GM12875 (cell line): Measurements from ENCODE around the gene ICAM1.

Source experiments
- H3K4me3 ChIP-seq: one replicate; pipeline ENCODE4 v1.5.1; 2011; ENCODE audit warnings: low read depth, low read length, control low read depth
- TF ChIP-seq, protein P1 (sequence below): IDR thresholded peaks from 2 replicates; pipeline ENCODE4 v1.5.1; 2011; ENCODE audit warnings: low read depth, mild to moderate bottlenecking, control low read depth, inconsistent platforms, low read length, moderate library complexity, borderline replicate concordance; ENCODE audit not compliant: insufficient read depth

ICAM1 gene

DNA sequence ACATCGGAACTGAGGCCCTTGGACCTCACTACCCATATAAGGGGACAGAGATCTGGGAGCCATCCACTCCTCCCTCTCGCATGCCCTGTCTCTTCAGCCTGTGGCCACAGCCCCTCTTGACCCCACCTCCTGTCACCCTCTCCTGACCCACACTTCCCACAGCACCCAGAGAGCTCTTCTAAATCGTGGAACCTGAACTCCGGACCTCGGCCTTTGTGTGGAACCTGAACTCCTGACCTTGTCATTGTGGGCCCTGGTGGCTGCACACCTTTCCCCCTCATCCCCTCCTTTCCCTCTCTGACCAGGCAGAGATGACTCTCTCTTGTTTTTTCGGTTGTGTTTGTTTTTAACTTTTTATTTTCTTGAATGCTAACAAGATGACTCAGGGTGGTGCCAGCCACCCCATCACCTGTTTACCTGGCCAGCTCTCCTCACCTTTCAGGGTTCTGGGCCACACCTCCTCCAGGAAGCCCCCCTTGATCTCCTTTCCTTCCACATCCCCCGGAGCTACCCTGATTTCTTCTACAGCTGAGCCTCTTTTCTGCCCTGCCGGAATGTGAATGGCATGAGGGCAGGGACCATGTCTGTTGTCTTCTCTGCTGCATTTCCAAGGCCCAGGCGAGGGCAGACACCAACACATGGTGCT lies 13.8 kb upstream of the ICAM1 start:
- TF ChIP-seq, protein P1, sequence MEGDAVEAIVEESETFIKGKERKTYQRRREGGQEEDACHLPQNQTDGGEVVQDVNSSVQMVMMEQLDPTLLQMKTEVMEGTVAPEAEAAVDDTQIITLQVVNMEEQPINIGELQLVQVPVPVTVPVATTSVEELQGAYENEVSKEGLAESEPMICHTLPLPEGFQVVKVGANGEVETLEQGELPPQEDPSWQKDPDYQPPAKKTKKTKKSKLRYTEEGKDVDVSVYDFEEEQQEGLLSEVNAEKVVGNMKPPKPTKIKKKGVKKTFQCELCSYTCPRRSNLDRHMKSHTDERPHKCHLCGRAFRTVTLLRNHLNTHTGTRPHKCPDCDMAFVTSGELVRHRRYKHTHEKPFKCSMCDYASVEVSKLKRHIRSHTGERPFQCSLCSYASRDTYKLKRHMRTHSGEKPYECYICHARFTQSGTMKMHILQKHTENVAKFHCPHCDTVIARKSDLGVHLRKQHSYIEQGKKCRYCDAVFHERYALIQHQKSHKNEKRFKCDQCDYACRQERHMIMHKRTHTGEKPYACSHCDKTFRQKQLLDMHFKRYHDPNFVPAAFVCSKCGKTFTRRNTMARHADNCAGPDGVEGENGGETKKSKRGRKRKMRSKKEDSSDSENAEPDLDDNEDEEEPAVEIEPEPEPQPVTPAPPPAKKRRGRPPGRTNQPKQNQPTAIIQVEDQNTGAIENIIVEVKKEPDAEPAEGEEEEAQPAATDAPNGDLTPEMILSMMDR: no peak
- H3K4me3 ChIP-seq: no peak overlapping the region

DNA sequence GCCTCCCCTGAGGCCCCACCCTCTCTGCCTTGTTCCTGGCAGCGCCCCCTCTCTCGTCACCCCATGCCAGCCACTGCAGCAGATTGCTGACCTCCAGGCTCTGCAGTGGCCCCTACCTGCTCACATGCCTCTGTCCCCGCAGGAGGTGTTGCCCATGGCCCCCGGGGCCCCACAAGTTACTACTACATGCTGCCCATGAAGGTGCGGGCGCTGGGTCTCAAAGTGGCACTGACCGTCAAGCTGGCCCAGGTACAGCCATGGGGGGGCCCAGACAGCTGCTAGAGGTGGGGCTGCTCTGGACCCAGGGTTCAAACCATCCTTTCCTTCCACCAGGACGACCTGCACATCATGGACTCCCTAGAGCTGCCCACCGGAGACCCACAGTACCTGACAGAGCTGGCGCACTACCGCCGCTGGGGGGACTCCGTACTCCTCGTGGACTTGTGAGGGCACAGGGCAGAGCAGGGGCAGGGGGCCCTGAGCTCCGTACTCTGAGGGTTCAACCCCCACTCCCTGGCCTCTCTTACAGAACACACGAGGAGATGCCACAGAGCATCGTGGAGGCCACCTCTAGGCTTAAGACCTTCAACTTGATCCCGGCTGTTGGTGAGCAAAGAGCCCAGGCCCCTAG lies 12.7 kb upstream of the ICAM1 start:
- TF ChIP-seq, protein P1: no peak

DNA sequence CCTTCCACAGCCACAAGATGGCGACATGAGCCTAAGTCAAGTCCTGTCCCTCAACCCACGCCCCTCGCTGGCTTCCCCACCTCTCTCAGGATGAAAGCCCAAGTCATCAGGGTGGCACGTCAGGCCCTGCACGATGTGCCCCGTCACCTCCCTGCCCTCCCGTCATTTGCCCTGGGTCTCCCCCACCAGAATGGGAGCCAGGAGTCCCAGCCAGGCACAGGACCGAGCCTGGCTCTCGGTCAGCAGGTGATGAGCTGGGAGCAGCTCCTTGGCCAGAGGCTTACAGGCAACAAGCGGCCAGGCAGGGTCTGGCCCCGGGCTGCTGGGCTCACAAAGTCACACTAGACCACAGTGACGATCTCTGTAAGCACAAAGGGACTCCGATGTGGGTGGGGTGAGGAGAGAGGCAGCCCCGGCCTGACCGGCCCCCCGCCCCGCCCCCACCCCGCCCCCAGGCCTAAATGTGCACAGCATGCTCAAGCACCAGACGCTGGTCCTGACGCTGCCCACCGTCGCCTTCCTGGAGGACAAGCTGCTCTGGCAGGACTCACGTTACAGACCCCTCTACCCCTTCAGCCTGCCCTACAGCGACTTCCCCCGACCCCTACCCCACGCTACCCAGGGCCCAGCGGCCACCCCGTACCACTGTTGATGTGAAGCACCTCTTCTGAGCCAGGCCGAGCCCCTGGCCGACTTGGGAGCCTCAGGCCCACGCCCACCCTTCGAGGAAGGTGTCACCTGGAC lies 11.6 kb upstream of the ICAM1 start:
- no peak overlapping the region for H3K4me3 ChIP-seq
- TF ChIP-seq, protein P1: peak; percentile 80

More for the DNA sequence above, 12.7 kb upstream of the ICAM1 start:
- H3K4me3 ChIP-seq: no peak overlapping the region

DNA sequence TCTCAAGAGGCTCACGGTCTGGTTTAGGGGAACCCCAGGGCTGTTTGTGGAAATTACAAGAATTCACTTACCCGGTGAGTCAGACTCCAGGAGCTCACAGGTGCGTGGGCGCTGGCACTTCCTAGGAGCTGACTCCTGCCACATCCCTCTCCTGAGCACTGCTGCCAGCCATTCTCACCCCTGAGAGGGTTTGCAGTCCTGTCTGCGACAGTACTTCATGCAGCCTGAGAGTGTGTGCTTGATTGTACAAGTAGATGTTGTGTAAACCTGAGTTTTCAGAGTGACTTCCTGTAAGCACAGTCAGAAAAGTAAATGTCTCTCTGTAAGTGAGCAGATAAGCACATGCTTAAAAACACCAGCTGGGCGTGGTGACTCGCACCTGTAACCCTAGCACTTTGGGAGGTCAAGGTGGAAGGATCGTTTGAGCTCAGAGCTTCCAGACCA lies 10.8 kb upstream of the ICAM1 start:
- TF ChIP-seq, protein P1: no peak
- no peak overlapping the region for H3K4me3 ChIP-seq

DNA sequence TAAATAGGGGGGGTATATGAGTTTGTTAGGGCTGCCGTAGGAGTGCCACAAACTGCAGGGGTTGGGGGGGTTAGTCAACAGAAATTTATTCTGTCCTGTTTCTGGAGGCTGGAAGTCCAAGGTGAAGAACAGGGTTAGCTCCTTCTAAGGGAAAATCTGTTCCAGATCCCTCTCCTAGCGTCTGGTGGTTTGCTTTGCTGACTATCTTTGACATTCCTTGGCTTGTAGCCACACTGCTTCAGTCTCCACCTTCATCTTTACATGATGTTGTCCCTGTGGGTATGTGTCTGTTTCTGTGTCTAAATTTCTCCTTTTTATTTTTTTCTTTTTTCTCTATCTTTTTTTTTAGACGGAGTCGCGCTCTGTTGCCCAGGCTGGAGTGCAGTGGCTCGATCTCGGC lies 8.1 kb upstream of the ICAM1 start:
- TF ChIP-seq, protein P1: no peak
- H3K4me3 ChIP-seq: no peak overlapping the region

DNA sequence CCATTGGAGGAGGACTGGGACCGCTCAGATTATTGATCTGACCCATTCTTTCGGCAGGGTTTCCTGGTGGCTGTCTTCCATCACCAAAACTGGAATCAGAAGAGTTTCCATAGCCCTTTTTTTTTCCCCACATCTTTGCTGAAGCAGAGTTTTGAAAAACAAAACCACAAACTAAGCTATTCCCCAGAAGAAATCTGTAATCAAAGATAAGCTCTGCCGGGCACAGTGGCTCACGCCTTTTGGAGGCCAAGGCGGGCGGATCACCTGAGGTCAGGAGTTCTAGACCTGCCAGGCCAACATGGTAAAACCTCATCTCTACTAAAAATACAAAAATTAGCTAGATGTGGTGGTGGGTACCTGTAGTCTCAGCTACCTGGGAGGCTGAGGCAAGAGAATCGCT lies 4.2 kb upstream of the ICAM1 start:
- H3K4me3 ChIP-seq: no peak overlapping the region
- TF ChIP-seq, protein P1: no peak
